ENCODE measurements around the gene NCSTN. TPM values are rescaled to one million over a fixed set of nuclear protein-coding genes. Genes with fewer than 3 reads are reported as not detected.

NCSTN gene
- total RNA-seq, 2 experiments from 2014 or later, result 44.8 to 55.5 TPM

GRCh38 chr1:160322831-160323230 is 20.4 kb upstream of the NCSTN start:
- BruUV-seq (replicated peaks), result no TSS peak
- H3K4me3 ChIP-seq (ENCODE audit: low read depth, low read length, poor library complexity, severe bottlenecking), result no peak overlapping the region
- H3K4me1 ChIP-seq (ENCODE audit: insufficient read depth, low read length, poor library complexity, severe bottlenecking), result no peaks in the 10 kb centered on the region
- H3K79me2 ChIP-seq (ENCODE audit: insufficient read depth, low read depth, low read length), result peaks cover 25% of the 10 kb centered on the region
- CTCF ChIA-PET (ENCODE audit: unreplicated experiment), result no interaction called here
- no peaks in the 10 kb centered on the region; the same call in 1 of the 2 replicates for H3K9me3 ChIP-seq (ENCODE audit: low read length)
- no peak overlapping the region for H3K4me2 ChIP-seq (ENCODE audit: low read length)
- no peaks in the 10 kb centered on the region for H4K20me1 ChIP-seq (ENCODE audit: insufficient read depth, low read length)
- intact Hi-C loops (cut with micrococcal nuclease; ENCODE audit: unreplicated experiment), result no loop called here
- no peak for TF ChIP-seq EZH2phosphoT487 (IDR thresholded peaks at IDR 0.05; ENCODE audit: borderline replicate concordance, low read depth, low read length)
- TF ChIP-seq, protein P1, sequence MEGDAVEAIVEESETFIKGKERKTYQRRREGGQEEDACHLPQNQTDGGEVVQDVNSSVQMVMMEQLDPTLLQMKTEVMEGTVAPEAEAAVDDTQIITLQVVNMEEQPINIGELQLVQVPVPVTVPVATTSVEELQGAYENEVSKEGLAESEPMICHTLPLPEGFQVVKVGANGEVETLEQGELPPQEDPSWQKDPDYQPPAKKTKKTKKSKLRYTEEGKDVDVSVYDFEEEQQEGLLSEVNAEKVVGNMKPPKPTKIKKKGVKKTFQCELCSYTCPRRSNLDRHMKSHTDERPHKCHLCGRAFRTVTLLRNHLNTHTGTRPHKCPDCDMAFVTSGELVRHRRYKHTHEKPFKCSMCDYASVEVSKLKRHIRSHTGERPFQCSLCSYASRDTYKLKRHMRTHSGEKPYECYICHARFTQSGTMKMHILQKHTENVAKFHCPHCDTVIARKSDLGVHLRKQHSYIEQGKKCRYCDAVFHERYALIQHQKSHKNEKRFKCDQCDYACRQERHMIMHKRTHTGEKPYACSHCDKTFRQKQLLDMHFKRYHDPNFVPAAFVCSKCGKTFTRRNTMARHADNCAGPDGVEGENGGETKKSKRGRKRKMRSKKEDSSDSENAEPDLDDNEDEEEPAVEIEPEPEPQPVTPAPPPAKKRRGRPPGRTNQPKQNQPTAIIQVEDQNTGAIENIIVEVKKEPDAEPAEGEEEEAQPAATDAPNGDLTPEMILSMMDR (conservative IDR thresholded peaks at IDR 0.05; ENCODE audit: low read length), result no peak
- no peak overlapping the region for H3K27ac ChIP-seq (ENCODE audit: low read depth, low read length, poor library complexity, severe bottlenecking)
- POLR2A ChIA-PET, result interaction anchor here (1.2 kb wide), 1 partner anchor 11 kb away, joined by 4 read pairs; no protein-coding TSS in a partner anchor
- DNase-seq (ENCODE audit: low spot score), result no peak
- H2AFZ ChIP-seq (ENCODE audit: low read length), result no peak overlapping the region
- H3K36me3 ChIP-seq (ENCODE audit: insufficient read depth, low read length), result peaks cover 97% of the 10 kb centered on the region
- H3K9me2 ChIP-seq (ENCODE audit: insufficient read depth, low read length), result no peaks in the 10 kb centered on the region

- ChIA-PET CTCF (ENCODE audit: unreplicated experiment) (no interaction called here), POLR2A (interaction anchor here (0.7 to 1.1 kb wide), 2 partner anchors 11 to 681 kb away, joined by 3 to 5 read pairs; no protein-coding TSS in a partner anchor)
- peaks cover 7% of the 10 kb centered on the region; the same call in 1 of the 2 replicates for H3K79me2 ChIP-seq (ENCODE audit: insufficient read depth, low read depth, low read length)
- no peak overlapping the region for H3K4me2 ChIP-seq (ENCODE audit: low read length)
- no peaks in the 10 kb centered on the region for H3K9me2 ChIP-seq (ENCODE audit: insufficient read depth, low read length)
- no peak for TF ChIP-seq EZH2phosphoT487 (IDR thresholded peaks at IDR 0.05; ENCODE audit: borderline replicate concordance, low read depth, low read length)
- TF ChIP-seq, protein P1 (conservative IDR thresholded peaks at IDR 0.05; ENCODE audit: low read length), result no peak
- no peaks in the 10 kb centered on the region for H3K4me1 ChIP-seq (ENCODE audit: insufficient read depth, low read length, poor library complexity, severe bottlenecking)
- H2AFZ ChIP-seq (ENCODE audit: low read length), result no peak overlapping the region
- no peak overlapping the region for H3K27ac ChIP-seq (ENCODE audit: low read depth, low read length, poor library complexity, severe bottlenecking)
- H4K20me1 ChIP-seq (ENCODE audit: insufficient read depth, low read length), result no peaks in the 10 kb centered on the region
- H3K9me3 ChIP-seq (ENCODE audit: low read length), result no peaks in the 10 kb centered on the region
- H3K36me3 ChIP-seq (ENCODE audit: insufficient read depth, low read length), result peaks cover 99% of the 10 kb centered on the region
- DNase-seq (ENCODE audit: low spot score), result no peak
- intact Hi-C loops (cut with micrococcal nuclease; ENCODE audit: unreplicated experiment), result no loop called here
- no peak overlapping the region for H3K4me3 ChIP-seq (ENCODE audit: low read depth, low read length, poor library complexity, severe bottlenecking)
- BruUV-seq (replicated peaks), result no TSS peak
Observed at GRCh38 chr1:160325252-160325651, 17.9 kb upstream of the NCSTN start.

- Histone ChIP-seq H3K27ac (ENCODE audit: low read depth, low read length, poor library complexity, severe bottlenecking) (no peak overlapping the region), H3K4me1 (ENCODE audit: insufficient read depth, low read length, poor library complexity, severe bottlenecking) (no peaks in the 10 kb centered on the region), H3K9me3 (ENCODE audit: low read length) (no peaks in the 10 kb centered on the region), H3K4me2 (ENCODE audit: low read length) (no peak overlapping the region), H2AFZ (ENCODE audit: low read length) (no peak overlapping the region), H3K9me2 (ENCODE audit: insufficient read depth, low read length) (no peaks in the 10 kb centered on the region), H4K20me1 (ENCODE audit: insufficient read depth, low read length) (no peaks in the 10 kb centered on the region), H3K36me3 (ENCODE audit: insufficient read depth, low read length) (peaks cover 99% of the 10 kb centered on the region), H3K4me3 (ENCODE audit: low read depth, low read length, poor library complexity, severe bottlenecking) (no peak overlapping the region), H3K79me2 (ENCODE audit: insufficient read depth, low read depth, low read length) (no peaks in the 10 kb centered on the region)
- POLR2A ChIA-PET, result no interaction called here
- BruUV-seq (replicated peaks), result no TSS peak
- no peak for DNase-seq (ENCODE audit: low spot score)
- CTCF ChIA-PET (ENCODE audit: unreplicated experiment), result no interaction called here
- no peak for TF ChIP-seq EZH2phosphoT487 (IDR thresholded peaks at IDR 0.05; ENCODE audit: borderline replicate concordance, low read depth, low read length)
- TF ChIP-seq, protein P1 (conservative IDR thresholded peaks at IDR 0.05; ENCODE audit: low read length), result no peak
- intact Hi-C loops (cut with micrococcal nuclease; ENCODE audit: unreplicated experiment), result no loop called here
Observed at GRCh38 chr1:160326418-160326817, 16.8 kb upstream of the NCSTN start.
